ENCODE data around the gene ZMYND12. TPM values are rescaled to one million over a fixed set of nuclear protein-coding genes. Genes with fewer than 3 reads are reported as not detected.

Gene ZMYND12
- total RNA-seq, 2 experiments from 2014 or later: 0.59 to 1.4 TPM

GRCh38 chr1:42431514-42431913 is 24.3 kb downstream of the ZMYND12 start:
- ATAC-seq: no peak
- no peak for TF ChIP-seq CTCF (IDR thresholded peaks at IDR 0.05)
- H3K4me3 Mint-ChIP-seq: no peak overlapping the region
- intact Hi-C loops (cut with micrococcal nuclease): no loop called here
- no peaks in the 10 kb centered on the region for H3K9me3 Mint-ChIP-seq
- ChIA-PET POLR2A (no interaction called here), CTCF (interaction anchor here (1.1 kb wide), 1 partner anchor 258 kb away, joined by 3 read pairs; no protein-coding TSS in a partner anchor)
- no peaks in the 10 kb centered on the region for H3K36me3 Mint-ChIP-seq (ENCODE audit: low read depth)
- H3K27me3 Mint-ChIP-seq: no peaks in the 10 kb centered on the region
- no peak for DNase-seq
- no peaks in the 10 kb centered on the region for H3K4me1 Mint-ChIP-seq (ENCODE audit: low read depth)
- H3K27ac Mint-ChIP-seq: no peak overlapping the region

GRCh38 chr1:42430286-42431135 is 25.3 kb downstream of the ZMYND12 start:
- no peaks in the 10 kb centered on the region for H3K4me1 Mint-ChIP-seq (ENCODE audit: low read depth)
- intact Hi-C loops (cut with micrococcal nuclease): no loop called here
- H3K36me3 Mint-ChIP-seq (ENCODE audit: low read depth): no peaks in the 10 kb centered on the region
- no peak overlapping the region for H3K4me3 Mint-ChIP-seq
- ATAC-seq (no peak), DNase-seq (peak; percentile 9)
- ChIA-PET CTCF (interaction anchor here (1.1 to 1.6 kb wide), 2 partner anchors 257 kb away, joined by 3 read pairs; no protein-coding TSS in a partner anchor), POLR2A (interaction anchor here (0.6 kb wide), 1 partner anchor 656 kb away, joined by 3 read pairs; no protein-coding TSS in a partner anchor)
- no peak for TF ChIP-seq CTCF (IDR thresholded peaks at IDR 0.05)
- H3K9me3 Mint-ChIP-seq: no peaks in the 10 kb centered on the region
- no peak overlapping the region for H3K27ac Mint-ChIP-seq
- H3K27me3 Mint-ChIP-seq: no peaks in the 10 kb centered on the region

- Mint-ChIP-seq H3K4me3 (no peak overlapping the region), H3K4me1 (ENCODE audit: low read depth) (no peaks in the 10 kb centered on the region), H3K27ac (no peak overlapping the region), H3K27me3 (no peaks in the 10 kb centered on the region), H3K9me3 (no peaks in the 10 kb centered on the region), H3K36me3 (ENCODE audit: low read depth) (no peaks in the 10 kb centered on the region)
- CTCF ChIA-PET: interaction anchor here (1.6 kb wide), 1 partner anchor 256 kb away, joined by 3 read pairs; no protein-coding TSS in a partner anchor
- no peak for ATAC-seq
- intact Hi-C loops (cut with micrococcal nuclease): no loop called here
- no peak for DNase-seq
- POLR2A ChIA-PET: interaction anchor here (0.6 kb wide), 1 partner anchor 41 kb away, joined by 3 read pairs; no protein-coding TSS in a partner anchor
- no peak for TF ChIP-seq CTCF (IDR thresholded peaks at IDR 0.05)
Observed at GRCh38 chr1:42429603-42430002, 26.2 kb downstream of the ZMYND12 start.

- Mint-ChIP-seq H3K4me3 (no peak overlapping the region), H3K27me3 (no peaks in the 10 kb centered on the region), H3K27ac (no peak overlapping the region), H3K4me1 (ENCODE audit: low read depth) (no peaks in the 10 kb centered on the region), H3K9me3 (no peaks in the 10 kb centered on the region), H3K36me3 (ENCODE audit: low read depth) (no peaks in the 10 kb centered on the region)
- no peak for TF ChIP-seq CTCF (IDR thresholded peaks at IDR 0.05)
- ATAC-seq (no peak), DNase-seq (no peak)
- intact Hi-C loops (cut with micrococcal nuclease): no loop called here
- ChIA-PET CTCF (interaction anchor here (0.8 kb wide), 1 partner anchor 322 kb away, joined by 3 read pairs; no protein-coding TSS in a partner anchor), POLR2A (interaction anchor here (1.4 kb wide), 1 partner anchor 9 kb away, joined by 3 read pairs; no protein-coding TSS in a partner anchor)
Observed at GRCh38 chr1:42427240-42427639, 28.6 kb downstream of the ZMYND12 start.

GRCh38 chr1:42424201-42424600 is 31.6 kb downstream of the ZMYND12 start:
- POLR2A ChIA-PET: no interaction called here
- no peaks in the 10 kb centered on the region for H3K4me1 Mint-ChIP-seq (ENCODE audit: low read depth)
- intact Hi-C loops (cut with micrococcal nuclease): no loop called here
- DNase-seq (no peak), ATAC-seq (no peak)
- H3K36me3 Mint-ChIP-seq (ENCODE audit: low read depth): no peaks in the 10 kb centered on the region
- H3K27me3 Mint-ChIP-seq: no peaks in the 10 kb centered on the region
- CTCF ChIA-PET: no interaction called here
- no peak for TF ChIP-seq CTCF (IDR thresholded peaks at IDR 0.05)
- H3K9me3 Mint-ChIP-seq: no peaks in the 10 kb centered on the region
- no peak overlapping the region for H3K27ac Mint-ChIP-seq
- H3K4me3 Mint-ChIP-seq: no peak overlapping the region
